ENCODE data around the gene CAMSAP1. TPM values are rescaled to one million over a fixed set of nuclear protein-coding genes. Genes with fewer than 3 reads are reported as not detected.

Gene CAMSAP1
- total RNA-seq, 4 donors from 2014 or later = 31.2 to 85.3 (median 51.6) TPM

Other genes starting within 250 kb of the CAMSAP1 start
- not detected for gene LCN9, start 244.2 kb downstream of the CAMSAP1 start, total RNA-seq
- gene SOHLH1, start 208.1 kb downstream of the CAMSAP1 start, total RNA-seq = not detected
- gene KCNT1, start 205.4 kb downstream of the CAMSAP1 start, total RNA-seq = under 1 TPM in 1 of 4 donors, not detected in 3; 0.09 TPM
- gene UBAC1, start 53.8 kb upstream of the CAMSAP1 start, total RNA-seq = 10 to 100 TPM; 47.6 to 63.2 (median 54.3) TPM
- 10 to 100 TPM; 10.4 to 21.6 (median 12.8) TPM for gene NACC2, start 187.7 kb upstream of the CAMSAP1 start, total RNA-seq
- gene TMEM250, start 211.3 kb upstream of the CAMSAP1 start, total RNA-seq = 10 to 100 TPM; 34.3 to 59.4 (median 43.4) TPM

All from esophagus squamous epithelium (tissue), 4 donors.